ENCODE results near the gene DDHD1. TPM values are rescaled to one million over a fixed set of nuclear protein-coding genes. Genes with fewer than 3 reads are reported as not detected.

Gene DDHD1
- polyA plus RNA-seq, 1 donor (not counting 4 experiments of a cell fraction or from before 2014, with no cell fraction given), result 10.4 TPM

GRCh38 chr14:53161758-53162435 lies 8.8 kb upstream of the DDHD1 start:
- FAIRE-seq, result no peak

DNA sequence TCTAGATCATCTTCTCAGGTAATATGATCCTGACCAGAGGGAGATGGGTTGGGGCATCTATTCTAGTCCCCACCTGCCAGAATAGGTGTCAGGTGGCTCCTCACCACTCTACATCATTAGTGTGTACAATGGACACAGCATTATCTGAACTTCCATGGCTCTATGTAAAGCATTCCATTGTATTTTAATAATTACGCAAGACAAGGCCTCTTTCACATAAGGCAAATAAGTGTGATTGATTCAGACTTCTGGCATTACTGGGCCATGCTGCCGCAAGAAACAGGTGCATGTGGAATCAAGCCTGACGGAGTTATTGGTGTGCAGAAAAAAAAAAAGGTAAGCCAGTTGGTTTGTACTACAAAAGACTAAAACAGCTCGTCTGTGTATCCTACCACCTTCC lies 3.1 kb upstream of the DDHD1 start:
- Histone ChIP-seq H3K9me1 (ENCODE audit: control insufficient read depth, extremely low read depth, insufficient read depth, low read length) (no peaks in the 10 kb centered on the region), H3K79me2 (ENCODE audit: control insufficient read depth, insufficient read depth, low read length) (peaks cover 10% of the 10 kb centered on the region), H3K4me2 (ENCODE audit: control insufficient read depth, extremely low read depth, insufficient read depth, low read depth, low read length) (no peak overlapping the region), H3K9me3 (ENCODE audit: control insufficient read depth, low read depth, low read length) (no peaks in the 10 kb centered on the region), H3K4me3 (ENCODE audit: control insufficient read depth in 2 of 3, extremely low read depth in 1 of 3, insufficient read depth in 2 of 3, low read depth in 1 of 3, low read length in 3 of 3) (no peak overlapping the region), H3K36me3 (ENCODE audit: control insufficient read depth in 2 of 2, extremely low read depth in 1 of 2, insufficient read depth in 2 of 2, low read length in 2 of 2) (no peaks in the 10 kb centered on the region), H3K27me3 (ENCODE audit: control insufficient read depth, extremely low read depth, insufficient read depth, low read length) (no peaks in the 10 kb centered on the region), H3K27ac (ENCODE audit: control insufficient read depth, insufficient read depth, low read length) (no peak overlapping the region), H3K9ac (ENCODE audit: control insufficient read depth, extremely low read depth, insufficient read depth, low read length) (no peak overlapping the region), H3K4me1 (ENCODE audit: control insufficient read depth, extremely low read depth, insufficient read depth, low read length) (peaks cover 3% of the 10 kb centered on the region), H2AFZ (ENCODE audit: control insufficient read depth, low read length) (no peak overlapping the region), H4K20me1 (ENCODE audit: control insufficient read depth, extremely low read depth, insufficient read depth, low read length) (no peaks in the 10 kb centered on the region)
- FAIRE-seq (no peak), DNase-seq (ENCODE audit: low read depth, low spot score) (no peak)
- dilution Hi-C loops (cut with MboI; ENCODE audit: extremely low pct_ligation_motif_present, low sequenced_read_pairs), result no loop called here
- TF ChIP-seq CTCF (optimal IDR thresholded peaks at IDR 0.05 in 1 of 3, IDR thresholded peaks at IDR 0.05 in 1 of 3, conservative IDR thresholded peaks at IDR 0.05 in 1 of 3; ENCODE audit: extremely low read depth in 1 of 3, insufficient read depth in 2 of 3, low read length in 3 of 3) (no peak), EZH2 (IDR thresholded peaks at IDR 0.05; ENCODE audit: low read length) (no peak)

More at GRCh38 chr14:53161758-53162435, 8.8 kb upstream of the DDHD1 start:
- Histone ChIP-seq H3K36me3 (ENCODE audit: control insufficient read depth in 2 of 2, extremely low read depth in 1 of 2, insufficient read depth in 2 of 2, low read length in 2 of 2) (no peaks in the 10 kb centered on the region), H4K20me1 (ENCODE audit: control insufficient read depth, extremely low read depth, insufficient read depth, low read length) (no peaks in the 10 kb centered on the region), H3K27ac (ENCODE audit: control insufficient read depth, insufficient read depth, low read length) (no peak overlapping the region), H3K9me1 (ENCODE audit: control insufficient read depth, extremely low read depth, insufficient read depth, low read length) (no peaks in the 10 kb centered on the region), H3K9me3 (ENCODE audit: control insufficient read depth, low read depth, low read length) (no peaks in the 10 kb centered on the region), H3K4me1 (ENCODE audit: control insufficient read depth, extremely low read depth, insufficient read depth, low read length) (no peaks in the 10 kb centered on the region), H2AFZ (ENCODE audit: control insufficient read depth, low read length) (no peak overlapping the region), H3K4me2 (ENCODE audit: control insufficient read depth, extremely low read depth, insufficient read depth, low read depth, low read length) (no peak overlapping the region), H3K9ac (ENCODE audit: control insufficient read depth, extremely low read depth, insufficient read depth, low read length) (no peak overlapping the region), H3K4me3 (ENCODE audit: control insufficient read depth in 2 of 3, extremely low read depth in 1 of 3, insufficient read depth in 2 of 3, low read depth in 1 of 3, low read length in 3 of 3) (no peak overlapping the region), H3K79me2 (ENCODE audit: control insufficient read depth, insufficient read depth, low read length) (no peaks in the 10 kb centered on the region), H3K27me3 (ENCODE audit: control insufficient read depth, extremely low read depth, insufficient read depth, low read length) (no peaks in the 10 kb centered on the region)
- TF ChIP-seq EZH2 (IDR thresholded peaks at IDR 0.05; ENCODE audit: low read length) (no peak), CTCF (optimal IDR thresholded peaks at IDR 0.05 in 1 of 3, IDR thresholded peaks at IDR 0.05 in 1 of 3, conservative IDR thresholded peaks at IDR 0.05 in 1 of 3; ENCODE audit: extremely low read depth in 1 of 3, insufficient read depth in 2 of 3, low read length in 3 of 3) (no peak)
- dilution Hi-C loops (cut with MboI; ENCODE audit: extremely low pct_ligation_motif_present, low sequenced_read_pairs), result no loop called here
- DNase-seq (ENCODE audit: low read depth, low spot score), result no peak
